ENCODE results near the gene KCMF1. TPM values are rescaled to one million over a fixed set of nuclear protein-coding genes. Genes with fewer than 3 reads are reported as not detected.

The KCMF1 gene
- total and polyA plus RNA-seq, 2 of the 13 experiments (the other 11 are each of a cell fraction or from before 2014, with no cell fraction given): 62.1 to 116 TPM

GRCh38 chr2:85066874-85067351 lies 96.0 kb downstream of the KCMF1 start (continued):
- no peak for TF ChIP-seq FUBP1 (CRISPR knock-in tag; IDR thresholded peaks at IDR 0.05; ENCODE audit: borderline replicate concordance)
- TF ChIP-seq ZBTB10 (CRISPR knock-in tag; IDR thresholded peaks at IDR 0.05; ENCODE audit: borderline replicate concordance): no peak
- 0 out of 2 replicates have a peak, but pooled peaks have one; percentile 18 for TF ChIP-seq ZNF691 (CRISPR knock-in tag; IDR thresholded peaks at IDR 0.05; ENCODE audit: borderline replicate concordance, low read depth)
- peak; percentile 37; the same call in 1 of the 2 replicates for TF ChIP-seq ZBTB38 (CRISPR knock-in tag; IDR thresholded peaks at IDR 0.05)
- no peak for TF ChIP-seq ZBTB44 (CRISPR knock-in tag; IDR thresholded peaks at IDR 0.05)
- 0 out of 2 replicates have a peak, but pooled peaks have one; percentile 32 for TF ChIP-seq KAT8 (CRISPR knock-in tag; IDR thresholded peaks at IDR 0.05)
- TF ChIP-seq SMAD9 (CRISPR knock-in tag; IDR thresholded peaks at IDR 0.05): 0 out of 2 replicates have a peak, but pooled peaks have one; percentile 15
- no peak for TF ChIP-seq ZNF446 (CRISPR knock-in tag; IDR thresholded peaks at IDR 0.05)
- no peak for TF ChIP-seq THYN1 (CRISPR knock-in tag; IDR thresholded peaks at IDR 0.05; ENCODE audit: borderline replicate concordance, low read depth)
- no peak for TF ChIP-seq ELF4 (CRISPR knock-in tag; IDR thresholded peaks at IDR 0.05; ENCODE audit: borderline replicate concordance)
- no peak for TF ChIP-seq ZNF746 (CRISPR knock-in tag; IDR thresholded peaks at IDR 0.05)
- peak; percentile 76; the same call in 1 of the 2 replicates for TF ChIP-seq EED (CRISPR knock-in tag; IDR thresholded peaks at IDR 0.05)
- no peak for TF ChIP-seq JARID2 (CRISPR knock-in tag; IDR thresholded peaks at IDR 0.05; ENCODE audit: insufficient replicate concordance)
- no peak for TF ChIP-seq MBNL3 (CRISPR knock-in tag; conservative IDR thresholded peaks at IDR 0.05)
- TF ChIP-seq ZNF501 (CRISPR knock-in tag; IDR thresholded peaks at IDR 0.05): peak; percentile 70
- TF ChIP-seq RXRB (CRISPR knock-in tag; IDR thresholded peaks at IDR 0.05; ENCODE audit: borderline replicate concordance): no peak
- 0 out of 2 replicates have a peak, but pooled peaks have one; percentile 33 for TF ChIP-seq ZNF350 (CRISPR knock-in tag; IDR thresholded peaks at IDR 0.05; ENCODE audit: borderline replicate concordance, low read depth)
- 0 out of 2 replicates have a peak, but pooled peaks have one; percentile 56 for TF ChIP-seq SPEN (CRISPR knock-in tag; IDR thresholded peaks at IDR 0.05; ENCODE audit: low read depth)
- peak; percentile 80 for TF ChIP-seq XRCC5 (optimal IDR thresholded peaks at IDR 0.05; ENCODE audit: low read length)
- no peak for TF ChIP-seq ZNF839 (CRISPR knock-in tag; IDR thresholded peaks at IDR 0.05; ENCODE audit: borderline replicate concordance)
- TF ChIP-seq NFE2L2 (IDR thresholded peaks at IDR 0.05; ENCODE audit: low read length): no peak
- no peak for TF ChIP-seq CBX5 (CRISPR knock-in tag; IDR thresholded peaks at IDR 0.05; ENCODE audit: borderline replicate concordance)
